HG02763 (cell line): ENCODE measurements around the gene PLCB1.
"Not testable (repeated sequence)": the region's sequence is repeated elsewhere in the genome, so short reads cannot be mapped to it uniquely, and the experiment has no call there.

Experiments
- ATAC-seq: cut with Tn5 transposase; IDR thresholded peaks from one replicate; pipeline ENCODE4 v1.9.1; 2021; ENCODE audit warnings: mild to moderate bottlenecking, moderate library complexity; ENCODE audit not compliant: unreplicated experiment

Gene PLCB1

DNA sequence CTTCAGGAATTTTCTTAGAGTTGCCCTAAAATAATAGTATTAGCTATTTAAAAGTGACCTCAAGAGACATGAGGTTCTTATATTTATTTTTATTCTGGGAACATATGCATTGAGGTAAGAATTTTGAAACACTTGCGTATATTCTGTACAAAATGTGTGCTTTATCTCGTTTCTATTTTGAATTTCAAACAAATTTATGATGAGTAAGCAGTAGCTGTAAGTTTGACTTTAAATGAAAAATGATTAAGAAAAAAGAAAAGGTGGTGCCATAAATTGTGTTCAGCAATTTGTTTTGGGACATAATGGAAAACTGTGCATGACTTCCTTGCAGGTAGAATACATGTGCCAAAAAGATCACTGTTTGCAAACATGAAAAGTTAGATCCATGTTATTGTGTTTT is 503.8 kb downstream of the PLCB1 start:
- ATAC-seq = no peak

DNA sequence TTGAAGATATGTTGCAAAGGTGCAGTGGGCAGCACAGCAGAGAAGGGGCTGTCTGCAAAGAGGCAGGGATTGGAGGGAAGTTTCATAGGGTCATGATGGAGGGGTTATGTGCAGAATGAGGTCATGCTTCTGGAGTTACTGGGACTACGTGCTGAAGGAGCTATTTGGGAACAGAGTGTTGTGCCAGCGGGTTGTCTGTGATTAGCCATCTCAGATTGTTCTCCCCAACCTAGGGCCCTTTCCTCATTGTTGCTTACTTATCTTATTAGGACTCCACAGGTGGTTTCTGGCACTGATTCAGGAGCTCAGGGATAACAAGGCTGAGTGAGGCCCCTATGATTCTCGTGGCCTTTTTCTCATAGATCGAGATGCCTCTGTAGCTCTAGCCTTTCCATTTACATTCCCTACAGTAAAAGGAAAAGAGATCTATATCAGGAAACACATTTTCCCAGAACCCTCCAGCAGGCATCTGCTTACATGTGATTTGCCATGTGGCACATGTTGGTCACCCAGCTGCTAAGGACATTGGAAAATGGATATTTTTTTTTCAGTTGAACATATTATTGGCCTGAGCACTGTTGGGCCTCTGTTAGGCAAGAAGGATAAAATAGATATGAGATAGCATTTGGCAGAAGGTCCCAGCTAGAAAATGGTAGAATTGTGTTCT is 507.2 kb downstream of the PLCB1 start:
- no peak for ATAC-seq

DNA sequence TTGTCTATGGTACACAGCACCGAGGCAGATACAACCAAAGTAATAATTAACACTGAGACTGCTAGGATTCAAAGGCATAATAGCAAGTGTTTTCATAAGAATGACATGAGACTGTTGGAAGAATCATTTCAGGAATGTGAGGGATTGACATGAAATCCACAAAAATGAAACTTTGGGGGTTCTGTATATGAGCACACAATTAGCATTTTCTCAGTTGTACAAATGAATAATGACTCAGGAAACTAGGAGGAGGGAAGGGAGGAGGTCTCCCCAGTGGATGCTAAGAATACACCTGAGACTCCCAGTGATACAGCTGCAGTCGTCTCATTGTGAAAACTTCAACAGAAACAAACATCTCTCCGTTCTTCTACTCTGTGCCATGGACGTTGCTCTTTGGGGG is 508.4 kb downstream of the PLCB1 start:
- ATAC-seq = no peak

DNA sequence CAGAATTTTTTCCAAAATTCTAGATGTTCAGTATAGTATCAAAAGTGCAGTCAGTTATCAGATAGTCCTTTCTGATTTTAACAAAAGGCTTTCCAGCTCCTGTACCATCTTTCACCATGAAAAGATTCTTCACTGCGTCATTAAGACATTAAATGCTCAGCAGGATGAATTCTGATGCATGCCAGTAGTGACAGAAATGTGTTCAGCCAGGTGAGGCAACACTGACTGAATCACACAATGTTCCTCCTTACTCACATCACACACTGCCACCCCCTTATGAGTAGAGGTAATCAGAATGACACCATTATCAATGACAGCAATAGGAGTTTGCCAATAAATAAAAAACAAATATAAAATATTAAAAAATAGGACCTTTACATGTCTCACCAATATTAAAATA is 510.2 kb downstream of the PLCB1 start:
- ATAC-seq = no peak

DNA sequence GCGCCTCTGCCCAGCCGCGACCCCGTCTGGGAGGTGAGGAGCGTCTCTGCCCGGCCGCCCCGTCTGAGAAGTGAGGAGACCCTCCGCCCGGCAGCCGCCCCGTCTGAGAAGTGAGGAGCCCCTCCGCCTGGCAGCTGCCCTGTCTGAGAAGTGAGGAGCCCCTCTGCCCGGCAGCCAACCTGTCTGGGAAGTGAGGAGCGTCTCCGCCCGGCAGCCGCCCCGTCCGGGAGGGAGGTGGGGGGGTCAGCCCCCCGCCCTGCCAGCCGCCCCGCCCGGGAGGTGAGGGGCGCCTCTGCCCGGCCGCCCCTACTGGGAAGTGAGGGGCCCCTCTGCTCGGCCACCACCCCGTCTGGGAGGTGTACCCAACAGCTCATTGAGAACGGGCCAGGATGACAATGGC is 512.4 kb downstream of the PLCB1 start:
- not testable (repeated sequence) for ATAC-seq

DNA sequence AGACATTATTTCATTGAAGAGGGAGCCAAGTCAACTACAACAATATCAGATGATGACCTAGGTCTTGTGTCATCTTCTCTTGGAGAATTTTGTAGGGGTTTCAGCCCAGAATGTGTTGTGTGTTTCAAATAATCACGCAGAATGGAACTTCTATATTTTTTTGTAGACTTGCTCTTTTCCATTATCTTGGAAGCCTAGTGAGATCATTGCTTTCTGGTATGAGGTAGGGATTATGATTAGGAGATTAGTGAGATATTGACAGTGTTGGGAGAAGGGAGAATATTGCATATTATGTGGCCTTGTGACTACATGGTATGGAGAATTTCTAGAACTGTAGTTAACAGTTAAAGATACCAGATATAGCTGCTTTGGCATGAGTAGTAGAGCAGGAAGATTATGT is 513.3 kb downstream of the PLCB1 start:
- no peak for ATAC-seq

DNA sequence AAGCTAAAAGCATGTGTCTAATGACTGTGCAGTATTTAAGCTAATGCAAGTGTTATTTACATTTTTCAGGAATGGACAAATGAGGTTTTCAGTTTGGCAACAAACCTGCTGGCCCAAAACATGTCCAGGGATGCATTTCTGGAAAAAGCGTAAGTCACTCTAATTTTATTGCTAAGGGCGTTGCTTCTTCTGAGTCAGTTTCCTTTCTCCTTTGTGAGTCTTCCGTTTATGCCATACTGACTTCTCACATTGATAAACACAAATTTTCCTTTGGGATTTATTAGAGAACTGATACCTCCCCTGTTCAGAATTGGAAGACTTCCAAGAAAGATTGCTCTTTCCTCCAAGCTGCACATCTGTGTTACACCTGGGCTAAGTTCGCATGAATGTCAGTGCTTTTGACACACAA is 514.0 kb downstream of the PLCB1 start:
- no peak for ATAC-seq

DNA sequence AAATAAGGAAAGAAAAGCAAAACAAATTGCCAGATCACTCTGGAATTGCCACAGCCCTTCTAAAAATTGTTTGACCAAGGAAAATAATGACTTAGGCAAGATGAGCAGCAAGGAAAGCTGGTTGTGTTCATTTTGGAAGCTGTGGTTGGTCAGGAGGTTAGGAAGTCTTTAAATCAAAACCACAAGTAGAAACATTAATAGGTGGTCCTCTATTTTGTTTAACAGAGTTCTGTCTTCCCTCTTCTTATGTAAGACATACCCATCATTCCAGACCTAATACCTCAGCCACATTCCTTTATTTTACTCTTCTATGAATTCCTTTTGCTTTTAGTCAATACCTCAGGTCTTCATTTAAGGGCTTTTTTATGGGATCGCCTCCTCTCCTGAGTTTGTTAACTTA is 514.6 kb downstream of the PLCB1 start:
- ATAC-seq = no peak

DNA sequence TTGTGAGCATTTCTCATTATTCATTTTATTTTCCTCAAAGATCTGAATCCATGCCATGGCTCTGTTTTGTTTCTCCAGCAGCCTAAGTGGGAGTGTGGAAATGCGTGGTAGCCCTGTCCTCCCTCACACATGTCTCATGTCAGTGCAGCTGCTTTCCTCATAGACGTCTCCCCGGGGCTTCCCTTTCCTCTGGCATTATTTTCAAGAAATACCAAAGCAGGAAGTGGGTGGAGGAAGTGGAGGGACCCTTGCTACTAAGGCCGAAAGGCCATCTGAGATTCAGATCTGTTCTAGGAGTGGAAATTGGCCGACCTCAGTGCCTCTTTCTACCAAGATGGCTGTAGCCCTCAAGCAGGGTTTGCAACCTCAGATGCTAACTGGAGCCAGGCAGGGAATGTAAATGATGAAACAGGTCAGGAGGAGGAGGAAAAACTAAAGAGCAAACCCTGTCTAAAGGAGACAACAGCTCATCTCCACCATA is 515.9 kb downstream of the PLCB1 start:
- ATAC-seq = no peak

DNA sequence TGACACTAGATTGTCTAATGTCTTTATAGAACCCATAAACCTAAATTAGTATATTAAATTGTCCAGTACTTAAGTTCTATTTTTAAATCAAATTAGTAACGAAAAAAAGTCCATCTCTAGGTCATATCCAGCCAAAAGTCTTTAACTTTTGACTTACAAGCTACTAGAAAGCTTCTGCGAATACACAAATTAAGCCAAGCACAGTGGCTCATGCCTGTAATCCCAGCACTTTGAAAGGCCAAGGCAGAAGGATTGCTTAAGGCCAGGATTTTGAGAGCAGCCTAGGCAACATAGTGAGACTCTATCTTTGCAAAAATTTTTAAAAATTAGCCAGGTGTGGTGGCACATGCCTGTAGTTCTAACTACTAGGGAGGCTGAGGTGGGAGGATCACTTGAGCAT is 516.4 kb downstream of the PLCB1 start:
- no peak for ATAC-seq

DNA sequence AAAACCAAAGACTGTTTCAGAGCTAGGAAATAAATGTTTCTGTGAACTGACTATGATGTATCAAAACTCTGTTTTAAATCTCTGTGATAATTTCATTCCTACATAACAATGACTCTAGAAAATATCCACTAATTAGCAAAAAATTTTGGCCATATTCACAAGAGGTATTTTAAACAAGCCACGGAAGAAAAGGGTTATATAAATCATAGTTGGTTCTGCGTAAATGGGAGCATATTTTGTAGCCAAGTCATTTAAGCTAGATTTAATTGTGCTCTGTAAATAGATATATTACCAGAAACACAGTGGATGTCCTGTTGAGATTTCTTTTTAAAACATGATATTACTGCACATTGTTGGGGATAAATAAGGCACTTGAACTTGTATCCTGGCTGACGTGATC is 520.3 kb downstream of the PLCB1 start:
- ATAC-seq = no peak

DNA sequence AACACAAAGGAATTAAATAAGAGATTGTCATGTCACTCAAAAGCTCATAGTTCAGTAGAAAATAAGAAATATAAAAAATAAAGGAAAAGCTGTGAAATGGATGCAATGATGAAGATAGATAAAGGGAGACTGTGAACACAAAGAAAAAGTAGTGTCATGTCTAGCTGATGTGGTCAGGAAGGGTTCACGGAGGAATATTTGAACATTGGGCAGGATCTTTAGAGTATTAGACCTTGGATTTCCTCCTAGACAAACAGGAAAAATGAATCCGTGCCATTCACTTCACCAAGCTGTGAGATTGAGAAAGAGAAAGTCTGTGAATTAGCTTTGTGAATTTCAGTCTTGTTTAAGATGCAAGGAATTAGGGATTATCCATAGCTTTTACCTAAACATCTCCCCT is 522.4 kb downstream of the PLCB1 start:
- ATAC-seq = no peak

DNA sequence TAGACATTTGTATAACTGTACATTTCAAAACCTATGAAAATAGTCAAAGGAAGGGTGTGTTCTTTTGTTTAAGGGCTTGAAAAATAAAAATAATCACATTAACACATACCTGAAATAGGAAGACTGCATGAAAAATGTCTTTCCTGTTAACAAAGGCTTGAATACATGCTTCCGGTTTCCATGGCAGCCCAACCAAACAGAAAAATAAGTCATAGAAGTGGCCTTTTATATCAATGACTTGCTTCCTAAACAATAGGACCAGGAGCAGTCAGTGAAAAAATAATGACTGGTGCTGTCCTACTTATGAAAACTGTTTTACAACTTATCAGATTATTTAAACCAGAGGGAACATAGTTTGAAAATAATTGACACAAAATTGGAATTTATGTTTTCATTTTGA is 524.3 kb downstream of the PLCB1 start:
- ATAC-seq = no peak

DNA sequence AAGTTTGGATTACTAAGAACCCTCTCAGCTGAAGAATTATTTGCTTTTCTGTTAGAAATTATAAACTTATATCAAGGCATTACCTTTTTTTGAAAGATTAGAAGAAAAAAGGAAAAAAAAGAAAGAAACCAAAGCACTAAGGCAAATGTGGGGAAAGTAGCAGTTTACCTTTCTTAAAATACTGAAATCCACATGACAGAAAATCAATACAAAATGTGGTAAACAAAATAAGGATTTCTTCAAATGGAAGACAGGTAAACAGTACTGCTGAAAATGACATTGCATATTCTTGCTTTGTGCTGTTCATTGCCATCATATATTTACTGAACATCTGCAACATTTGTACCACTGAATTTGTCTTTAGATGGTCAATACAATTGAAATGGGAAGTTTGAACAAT is 525.6 kb downstream of the PLCB1 start:
- ATAC-seq = no peak

DNA sequence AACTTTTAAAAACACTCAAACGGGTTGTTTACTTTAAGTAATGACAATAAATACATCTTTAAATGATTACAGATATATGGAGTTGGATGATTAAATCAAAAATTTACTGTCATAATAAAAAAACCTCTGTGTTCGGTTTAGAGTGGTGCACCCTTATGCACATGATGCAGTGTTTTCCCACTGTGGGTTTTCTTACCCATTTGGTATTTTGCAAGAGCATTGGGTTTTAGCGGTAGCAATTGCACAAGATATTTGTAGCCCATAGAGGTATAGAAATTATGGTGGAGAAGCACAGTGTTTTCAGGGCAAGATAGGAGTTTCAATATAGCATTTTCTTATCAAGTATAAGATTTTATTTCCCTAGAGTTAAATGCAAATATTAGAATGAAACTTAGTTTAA is 526.0 kb downstream of the PLCB1 start:
- ATAC-seq = no peak

DNA sequence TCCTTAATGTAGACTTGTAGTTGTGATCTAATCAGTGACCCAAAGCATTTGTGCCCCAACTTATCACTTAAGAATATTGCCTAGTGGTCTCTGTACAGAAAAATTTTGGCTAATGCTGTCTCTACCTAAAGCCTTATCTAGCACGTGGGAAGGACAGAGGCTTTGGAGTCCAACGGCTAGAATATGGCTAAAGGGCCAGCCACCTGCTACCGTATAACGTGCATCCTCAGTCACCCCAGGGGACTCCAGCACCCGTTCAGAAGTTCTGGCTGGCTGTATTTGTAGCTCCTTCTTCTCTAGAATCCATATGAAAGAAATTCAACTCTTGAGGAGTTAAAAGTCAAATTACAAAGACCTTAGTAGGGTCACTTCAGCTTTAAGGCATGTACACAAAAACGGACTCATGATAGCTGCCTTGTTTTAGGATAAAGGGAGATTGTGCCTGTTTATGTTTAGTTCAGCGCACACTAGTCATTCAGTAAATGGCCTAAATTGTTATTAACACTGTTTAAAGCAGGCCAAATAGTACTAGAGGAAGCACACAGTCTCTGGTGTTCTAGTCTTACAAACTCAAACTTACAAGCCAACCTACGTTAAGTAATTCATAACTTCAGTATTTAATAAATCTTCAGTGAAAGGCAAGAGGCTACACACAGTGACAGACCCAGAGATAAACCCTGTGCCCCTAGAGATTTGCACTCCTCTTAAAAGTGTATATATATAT is 529.3 kb downstream of the PLCB1 start:
- ATAC-seq = no peak

DNA sequence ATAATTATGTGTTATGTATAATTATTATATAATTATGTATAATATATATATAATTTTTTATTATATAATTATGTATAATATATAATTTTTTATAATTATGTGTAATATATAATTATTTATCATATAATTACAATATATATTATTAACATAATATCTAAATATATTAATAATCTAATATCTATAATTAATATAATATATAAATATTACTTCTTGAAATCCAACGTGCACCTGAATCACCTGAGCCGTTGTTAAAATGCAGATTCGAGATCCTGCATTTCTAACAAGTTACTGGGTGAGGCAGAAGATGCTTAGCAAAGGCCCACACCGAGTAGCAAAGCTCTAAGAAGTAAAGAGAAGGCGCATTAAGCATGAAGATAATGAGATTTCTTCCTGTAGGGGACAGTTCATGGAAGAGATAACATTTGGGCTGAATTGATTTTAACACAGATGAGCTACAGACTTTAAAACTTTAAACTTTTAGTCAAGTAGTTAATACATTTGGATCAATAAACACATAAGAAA is 530.4 kb downstream of the PLCB1 start:
- ATAC-seq = no peak

DNA sequence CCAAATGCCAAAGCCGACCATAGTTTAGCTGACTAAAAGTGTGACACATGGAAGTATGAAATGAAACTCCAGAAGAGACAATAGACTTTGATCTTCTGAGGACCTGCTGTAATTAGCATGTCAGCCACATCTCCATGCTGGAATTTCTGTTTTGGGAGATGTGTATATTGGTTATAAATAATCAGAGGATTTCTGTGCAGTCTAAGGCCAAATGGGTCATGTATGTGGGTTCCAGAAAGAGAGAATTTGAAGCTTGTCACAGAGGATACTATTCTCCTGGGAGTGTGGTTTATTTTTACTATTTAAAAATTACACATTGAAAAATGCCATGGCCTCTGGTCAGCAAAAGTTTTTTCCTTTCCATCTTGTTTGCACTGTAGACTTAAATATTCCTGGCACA is 531.4 kb downstream of the PLCB1 start:
- no peak for ATAC-seq

DNA sequence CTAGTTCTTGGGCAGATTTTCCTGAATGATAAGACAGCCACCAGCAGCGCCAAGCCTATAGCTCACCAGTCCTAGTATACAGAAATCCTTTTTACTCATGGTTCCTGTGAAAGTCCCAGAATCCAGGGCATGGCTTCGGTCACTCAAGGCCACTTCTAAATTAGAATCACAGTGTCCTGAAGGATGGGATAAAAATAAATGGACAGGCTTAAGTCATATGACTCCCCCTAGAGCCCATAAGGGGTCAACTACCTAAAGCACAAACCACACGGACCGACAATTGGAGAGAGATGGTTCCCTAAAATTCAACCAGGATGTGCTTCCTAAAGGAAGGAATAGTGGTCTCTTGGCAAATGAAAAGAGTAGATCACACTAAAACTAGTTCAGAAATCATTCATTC is 532.7 kb downstream of the PLCB1 start:
- ATAC-seq = no peak

DNA sequence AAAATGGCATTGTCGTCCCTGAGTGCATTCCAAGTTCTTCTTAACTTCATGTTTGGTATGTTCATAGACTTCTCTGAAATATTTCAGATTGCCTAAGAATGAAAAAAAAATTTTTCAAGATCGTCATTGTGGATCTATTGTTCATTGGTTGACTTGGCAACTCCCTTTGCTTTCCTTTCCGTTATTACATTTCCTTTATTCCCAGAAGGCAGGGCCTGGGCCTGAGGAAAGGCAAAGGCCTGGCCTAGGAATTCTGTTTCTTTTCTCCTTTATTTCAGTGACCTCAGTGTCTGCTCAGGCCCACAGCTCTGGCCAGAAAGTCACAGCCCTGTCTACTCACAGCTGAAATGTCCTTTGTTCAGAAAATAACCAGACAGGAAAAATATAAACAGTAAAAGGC is 535.2 kb downstream of the PLCB1 start:
- no peak for ATAC-seq

DNA sequence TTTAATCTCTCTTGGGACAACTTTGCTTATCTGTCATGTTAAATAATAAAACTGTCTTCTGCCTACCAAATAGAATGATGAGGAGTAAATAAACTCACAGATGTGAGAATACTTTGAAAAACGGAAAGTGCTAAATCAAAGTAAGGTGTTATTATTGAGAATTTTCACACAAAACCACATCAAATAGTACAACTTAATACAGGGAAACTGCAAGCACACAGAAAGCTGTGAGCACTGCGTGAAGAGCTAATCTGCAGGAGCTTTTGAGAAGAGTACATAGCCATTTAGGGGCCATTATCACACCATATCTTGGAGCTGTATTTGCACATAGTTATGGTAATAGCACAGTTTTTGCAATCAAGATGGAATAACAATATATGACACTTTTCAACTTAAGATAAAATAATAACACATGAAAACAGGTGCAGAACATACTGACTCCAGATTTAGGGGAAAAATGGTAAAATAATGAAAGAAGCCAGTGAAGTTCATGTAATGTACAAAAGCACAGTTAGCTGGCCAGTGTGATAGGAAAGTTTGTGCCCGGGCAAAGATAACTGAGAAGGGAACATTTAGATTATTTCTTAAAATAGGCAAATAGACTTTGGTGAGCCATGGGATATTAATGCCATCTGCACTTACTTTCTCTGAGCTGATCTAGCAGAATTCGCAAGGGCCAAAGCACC is 538.3 kb downstream of the PLCB1 start:
- no peak for ATAC-seq

DNA sequence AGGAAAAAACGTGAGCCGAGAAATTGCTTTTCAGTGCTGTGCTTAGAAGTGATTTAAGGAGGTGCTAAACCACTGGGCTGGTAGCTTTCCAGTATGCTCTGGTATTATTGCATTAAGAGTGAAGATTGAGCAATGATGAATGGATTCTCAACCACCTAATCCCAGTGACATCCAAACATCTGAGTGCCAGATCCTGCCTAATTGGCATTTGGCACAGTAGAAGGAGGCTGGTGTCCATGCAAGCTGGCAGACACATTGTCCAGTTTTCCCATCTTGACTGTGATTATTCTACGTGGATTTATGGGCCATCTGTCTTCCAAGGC is 538.8 kb downstream of the PLCB1 start:
- no peak for ATAC-seq
